AG10803 (cell line): ENCODE data around the gene IGSF10.

ENCODE experiments used
- DNase-seq: peaks from one replicate; pipeline ENCODE4 v3.0.0; 2010; ENCODE audit warnings: low read depth
- H3K4me3 ChIP-seq: 2 replicates; pipeline ENCODE4 v1.5.1; 2011; ENCODE audit warnings: mild to moderate bottlenecking, low read length, control low read depth
- CTCF ChIP-seq: conservative IDR thresholded peaks from 2 replicates; pipeline ENCODE4 v1.5.1; 2011; ENCODE audit warnings: mild to moderate bottlenecking, low read length, control low read depth, inconsistent platforms

IGSF10 gene

DNA sequence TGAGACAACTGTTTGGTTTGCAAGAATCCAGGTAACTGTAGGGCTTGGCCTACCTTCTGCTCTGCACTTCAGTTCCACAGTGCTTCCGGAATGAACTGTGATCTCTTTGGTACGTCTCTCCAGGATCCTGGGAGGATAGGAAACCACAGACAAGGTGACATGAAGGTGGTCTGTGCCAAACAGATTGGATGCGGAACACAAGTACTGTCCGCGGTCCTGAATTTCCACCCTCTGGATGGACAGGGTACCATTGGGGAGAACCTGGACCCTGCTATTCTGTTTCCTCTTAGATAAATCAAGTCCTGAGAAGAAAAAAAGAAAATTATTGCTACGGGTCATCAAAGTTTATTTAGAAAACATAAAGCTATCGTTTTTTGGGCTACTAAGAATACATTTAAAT lies 17.3 kb downstream of the IGSF10 start:
- no peak overlapping the region for H3K4me3 ChIP-seq
- TF ChIP-seq CTCF, result no peak
- no peak for DNase-seq

DNA sequence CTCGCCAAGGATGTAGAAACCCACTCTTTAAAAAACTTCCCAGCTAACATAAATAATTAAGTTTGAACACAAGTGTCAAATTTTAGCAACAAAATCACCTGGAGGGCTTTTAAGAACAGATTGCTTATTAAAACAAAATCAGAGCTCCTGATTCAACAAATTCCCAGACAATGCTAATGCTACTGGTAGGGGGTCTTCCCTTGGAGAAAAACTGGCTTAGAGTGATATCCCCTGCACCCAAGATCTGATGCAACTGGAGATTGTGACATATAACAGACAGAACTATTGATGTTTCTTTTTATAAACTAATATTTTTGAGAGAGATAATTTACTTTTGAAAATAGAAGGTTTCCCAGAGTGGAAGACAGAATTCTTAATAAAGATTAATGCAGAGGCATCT lies 19.9 kb downstream of the IGSF10 start:
- TF ChIP-seq CTCF, result no peak
- DNase-seq, result no peak
- H3K4me3 ChIP-seq, result no peak overlapping the region

DNA sequence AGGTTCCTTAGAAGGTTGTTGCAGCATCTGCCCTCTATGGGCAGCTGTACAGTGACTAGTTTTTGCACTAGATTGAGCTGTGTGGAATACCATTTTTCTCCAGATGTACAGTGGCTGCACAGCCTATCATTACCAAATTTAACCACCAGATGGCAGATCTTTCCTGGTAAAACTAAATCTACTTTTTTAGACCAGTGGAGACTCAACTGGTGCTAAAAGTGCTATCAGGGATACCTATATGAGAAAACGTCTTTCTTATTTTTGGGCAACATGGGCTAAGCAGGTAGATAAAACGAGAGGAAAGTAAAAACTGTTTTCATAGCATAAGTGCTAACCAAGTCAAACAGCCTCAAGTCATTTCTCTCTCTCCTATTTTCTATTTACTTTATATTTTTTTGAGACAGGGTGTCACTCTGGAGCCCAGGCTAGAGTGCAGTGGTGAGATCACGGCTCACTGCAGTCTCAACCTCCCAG lies 21.2 kb downstream of the IGSF10 start:
- peak; percentile 83 for TF ChIP-seq CTCF
- peak; percentile 80 for DNase-seq

GRCh38 chr3:151437906-151438305 lies 23.0 kb downstream of the IGSF10 start:
- no peak overlapping the region for H3K4me3 ChIP-seq
- no peak for DNase-seq
- TF ChIP-seq CTCF, result no peak

More for the DNA sequence above, 21.2 kb downstream of the IGSF10 start:
- H3K4me3 ChIP-seq, result no peak overlapping the region

DNA sequence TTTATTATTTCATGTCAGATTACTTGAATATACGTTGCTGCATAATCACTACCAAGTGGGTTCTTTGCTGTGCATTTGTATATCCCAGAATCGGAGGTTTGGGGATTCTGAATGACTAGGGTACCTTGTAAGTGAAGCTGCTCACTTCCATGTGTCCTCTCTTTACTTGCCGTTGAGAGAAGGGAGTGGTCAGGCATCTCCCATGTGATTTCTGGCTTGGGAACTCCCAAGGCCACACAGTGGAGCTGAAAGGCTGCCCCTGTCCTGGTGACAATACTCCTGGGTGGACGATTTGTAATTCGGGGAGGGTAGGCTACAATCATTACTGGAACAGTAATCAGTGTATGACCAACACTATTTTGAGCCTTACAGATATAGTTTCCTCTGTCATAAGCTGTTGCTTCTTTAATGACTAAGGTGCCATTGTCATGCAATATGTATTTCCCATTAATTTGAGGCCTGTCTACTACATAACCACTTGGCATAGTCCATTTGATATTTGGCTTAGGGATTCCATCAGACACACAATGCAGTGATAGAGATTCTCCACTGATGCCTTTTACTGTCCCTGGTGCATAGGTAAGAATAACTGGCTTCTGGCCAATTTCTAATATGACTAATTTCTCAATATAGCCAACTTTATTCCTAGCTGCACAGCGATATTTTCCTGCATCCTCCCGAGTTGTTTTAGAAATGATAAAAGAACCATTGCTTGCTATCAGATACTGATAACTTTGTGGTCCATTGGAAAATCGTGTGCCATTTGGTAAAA lies 24.0 kb downstream of the IGSF10 start:
- TF ChIP-seq CTCF, result no peak
- H3K4me3 ChIP-seq, result no peak overlapping the region
- no peak for DNase-seq

DNA sequence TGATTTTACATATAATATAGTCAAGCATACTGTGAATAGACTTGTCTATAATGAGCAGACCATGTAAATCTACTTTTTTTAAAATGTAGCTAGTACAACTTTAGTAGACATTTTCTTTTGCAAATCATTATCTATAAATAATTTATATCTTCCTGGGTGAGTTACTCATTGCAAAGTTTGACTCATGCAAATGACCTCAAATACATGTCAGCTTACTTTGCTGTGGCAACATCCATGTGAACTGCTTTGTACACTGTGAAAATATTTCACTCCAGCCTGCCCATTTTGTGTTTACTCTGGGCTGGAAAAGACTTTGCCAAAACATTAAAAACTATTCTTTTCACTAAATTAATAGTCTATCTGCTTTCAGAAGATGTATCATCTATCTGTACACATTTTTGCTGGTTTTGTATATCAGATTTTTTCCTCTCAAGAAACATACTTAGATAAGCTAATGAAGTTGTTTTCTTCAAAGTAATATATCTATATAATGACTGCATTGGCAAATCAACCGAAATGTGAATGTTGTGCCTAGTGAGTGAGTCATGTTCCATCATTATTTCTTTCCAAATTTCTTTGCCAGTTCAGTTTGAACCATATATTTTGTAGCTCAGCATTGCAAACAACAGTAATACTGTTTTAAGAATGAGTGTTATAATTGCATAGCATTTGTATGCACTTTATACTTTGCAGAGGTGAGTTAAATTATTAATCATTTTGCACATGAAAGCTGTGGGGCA lies 26.5 kb downstream of the IGSF10 start:
- TF ChIP-seq CTCF, result no peak
- no peak overlapping the region for H3K4me3 ChIP-seq
- peak; percentile 90 for DNase-seq
